Stimulated activated naive CD8-positive, alpha-beta T cell treated with anti-CD3 and anti-CD28 coated beads, Interleukin-15, Interleukin-2, amounts not matched to agents 100 U/mL and 50 U/mL, for 24 hours (primary cell): ENCODE data around the gene DYDC2.
A peak's percentile ranks its signal among the peaks of the same experiment; 100 is the strongest.

Experiments used
- ATAC-seq: fragments of 150-1000 bp; cut with Tn5 transposase; one replicate; pipeline ENCODE4 v1.10.0; 2021
- DNase-seq: peaks from one replicate; pipeline ENCODE4 v3.0.0; 2021

The DYDC2 gene

DNA sequence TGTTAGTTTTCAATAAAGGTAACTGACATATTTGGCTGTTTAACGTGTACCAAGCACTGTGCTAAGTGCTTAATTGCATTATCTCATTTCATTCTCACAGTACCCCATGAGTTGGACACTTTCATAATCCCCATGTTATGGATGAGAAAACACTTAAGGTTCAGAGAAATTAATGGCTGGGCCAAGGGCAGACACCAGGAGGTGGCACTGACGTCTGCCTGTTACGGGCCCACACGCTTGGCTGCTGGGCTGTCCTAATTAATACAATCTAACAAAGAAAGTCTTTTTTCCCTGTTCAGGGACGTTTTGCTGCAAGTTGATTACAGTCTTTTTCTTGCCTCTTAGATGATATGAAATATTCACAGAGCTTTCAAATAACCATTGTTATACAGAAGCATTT is 16.1 kb downstream of the DYDC2 start:
- DNase-seq (no peak), ATAC-seq (no peak)

DNA sequence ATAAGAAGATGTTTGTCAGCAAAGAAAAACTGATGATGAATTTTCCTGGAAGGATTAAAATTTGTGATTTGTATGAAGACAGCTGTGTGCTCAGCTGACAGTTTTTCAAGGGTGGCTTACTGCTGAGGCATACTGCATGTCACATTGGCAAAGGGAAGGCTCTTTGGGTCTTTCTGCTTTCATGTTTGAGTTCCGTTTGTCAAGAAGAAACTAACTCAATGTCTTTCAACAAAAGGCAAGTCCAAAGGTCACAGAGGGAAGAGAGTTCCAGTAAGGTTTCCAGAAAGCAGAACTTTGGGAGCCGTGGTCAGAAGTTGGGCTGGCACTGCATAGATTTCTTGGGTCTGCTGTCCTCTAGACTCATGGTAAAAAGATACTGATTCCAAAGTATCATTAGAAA is 16.9 kb downstream of the DYDC2 start:
- no peak for ATAC-seq
- no peak for DNase-seq

DNA sequence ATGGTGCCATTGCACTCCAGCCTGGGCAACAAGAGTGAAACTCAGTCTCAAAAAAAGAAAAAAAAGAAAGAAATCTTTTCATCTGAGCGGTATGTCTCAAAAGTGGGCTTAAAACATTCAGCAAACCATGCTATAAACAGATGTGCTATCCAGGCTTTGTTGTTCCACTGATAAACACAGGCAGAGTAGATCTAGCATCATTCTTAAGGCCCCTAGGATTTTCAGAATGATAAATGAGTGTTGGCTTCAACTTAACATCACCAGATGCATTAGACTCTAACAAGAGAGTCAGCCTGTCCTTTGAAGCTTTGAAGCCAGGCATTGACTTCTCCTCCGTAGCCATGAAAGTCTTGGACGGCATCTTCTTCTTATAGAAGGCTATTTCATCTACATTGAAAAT is 23.1 kb downstream of the DYDC2 start:
- DNase-seq: no peak
- no peak for ATAC-seq

- ATAC-seq: no peak
- DNase-seq: no peak
These were observed 23.6 kb downstream of the DYDC2 start for GRCh38 chr10:80380185-80380584.

DNA sequence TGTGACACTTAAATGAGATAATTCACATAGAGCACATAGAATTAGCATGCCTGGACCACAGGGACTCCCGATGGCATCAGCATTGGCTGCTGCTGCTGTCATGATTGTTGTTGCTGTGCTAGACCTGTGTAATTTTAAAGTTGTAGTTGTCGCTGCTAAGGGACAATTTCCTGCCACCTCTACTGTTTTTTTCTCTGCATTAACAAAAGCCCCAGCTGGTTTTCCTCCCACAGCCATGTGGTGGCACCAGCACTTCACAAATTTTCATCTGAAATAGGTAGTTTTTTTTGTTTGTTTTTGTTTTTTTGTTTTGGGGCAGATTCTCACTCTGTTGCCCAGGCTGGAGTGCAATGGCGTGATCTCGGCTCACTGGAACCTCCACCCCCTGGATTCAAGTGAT is 26.4 kb downstream of the DYDC2 start:
- no peak for ATAC-seq
- DNase-seq: peak; percentile 25

DNA sequence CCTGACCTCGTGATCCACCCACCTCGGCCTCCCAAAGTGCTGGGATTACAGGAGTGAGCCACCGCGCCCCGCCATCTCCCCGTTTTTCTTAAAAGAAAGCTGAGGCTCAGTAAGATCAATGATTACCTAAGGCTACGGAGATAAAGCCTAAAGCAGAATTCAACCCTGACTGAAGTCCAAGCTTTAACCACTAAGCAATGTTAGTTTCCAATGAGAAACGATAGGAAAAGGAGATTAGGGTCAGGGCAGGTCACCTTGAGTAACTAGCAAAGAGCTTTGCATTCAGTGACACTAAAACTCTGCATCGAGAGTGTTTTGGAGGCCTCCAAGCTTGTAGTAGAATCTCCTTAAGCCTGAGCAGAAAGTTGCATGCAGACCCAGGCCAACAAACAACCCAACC is 34.2 kb downstream of the DYDC2 start:
- no peak for ATAC-seq
- no peak for DNase-seq

DNA sequence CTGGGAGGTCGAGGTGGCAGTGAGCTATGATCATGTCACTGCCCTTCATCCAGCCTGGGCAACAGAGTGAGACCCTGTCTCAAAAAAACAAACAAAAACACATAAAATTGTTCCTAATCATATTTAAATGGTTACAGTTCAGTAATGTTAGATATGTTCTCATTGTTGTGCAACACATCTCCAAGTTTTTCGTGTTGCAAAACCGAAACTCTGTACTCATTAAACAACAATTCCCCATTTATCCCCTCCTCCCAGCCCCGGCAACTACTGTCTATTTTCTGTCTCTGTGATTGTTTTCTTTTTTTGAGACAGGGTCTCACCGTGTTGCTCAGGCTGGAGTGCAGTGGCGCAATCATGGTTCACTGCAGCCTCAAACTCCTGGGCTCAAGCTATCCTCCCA is 35.7 kb downstream of the DYDC2 start:
- no peak for ATAC-seq

GRCh38 chr10:80394358-80394916 is 37.9 kb downstream of the DYDC2 start:
- DNase-seq (no peak), ATAC-seq (no peak)

More for the DNA sequence above, 35.7 kb downstream of the DYDC2 start:
- no peak for DNase-seq

GRCh38 chr10:80397014-80397413 is 40.4 kb downstream of the DYDC2 start:
- no peak for DNase-seq
- ATAC-seq: no peak

DNA sequence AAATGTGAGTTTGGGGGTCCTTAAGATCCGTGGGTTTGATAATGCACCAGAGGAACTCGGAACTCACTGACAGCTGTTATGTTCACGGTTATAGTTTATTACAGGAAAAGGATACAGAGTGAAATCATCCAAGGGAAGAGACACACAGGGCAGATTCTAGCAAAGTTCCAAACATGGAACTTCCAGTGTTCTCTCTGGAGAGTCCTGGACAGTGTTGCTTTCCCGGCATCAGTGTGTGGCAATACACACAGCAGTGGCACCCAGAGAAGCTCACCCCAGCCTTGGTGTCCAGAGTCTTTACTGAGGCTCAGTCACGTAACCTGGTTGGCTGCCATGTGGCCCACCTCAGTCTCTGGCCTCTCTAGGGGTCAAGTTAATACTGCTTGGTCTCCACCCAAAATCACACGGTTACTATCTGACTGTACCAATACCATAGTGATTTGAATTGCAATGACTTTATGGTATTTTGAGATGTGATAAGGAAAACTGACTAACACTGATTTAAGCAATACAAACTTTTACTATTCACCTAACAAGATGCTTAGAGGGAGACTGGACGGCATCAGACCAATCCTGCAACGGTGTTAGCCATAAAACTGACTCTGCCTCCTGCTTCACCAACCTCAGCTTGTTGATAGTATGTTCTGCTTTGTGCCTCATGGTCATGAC is 43.7 kb downstream of the DYDC2 start:
- ATAC-seq: no peak
- no peak for DNase-seq

DNA sequence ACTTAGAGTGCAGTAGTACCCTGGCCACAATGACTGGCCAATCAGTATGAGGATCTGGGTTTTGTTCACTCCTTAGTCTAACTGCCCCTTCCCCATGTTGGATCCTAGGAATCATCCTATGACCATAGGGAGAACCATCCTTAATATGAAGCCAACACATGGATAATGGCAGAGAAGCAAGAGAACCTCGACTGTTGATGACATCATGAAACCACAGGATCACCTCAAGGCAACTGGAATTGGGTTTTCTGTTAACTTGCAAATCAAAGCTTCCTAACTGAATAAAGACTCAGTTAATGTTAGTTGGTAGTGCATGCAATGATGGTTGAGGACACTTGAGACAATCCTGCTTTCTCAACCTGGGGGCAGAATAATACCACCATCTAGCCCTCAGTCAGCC is 48.5 kb downstream of the DYDC2 start:
- DNase-seq (no peak), ATAC-seq (no peak)

GRCh38 chr10:80405626-80406025 is 49.0 kb downstream of the DYDC2 start:
- ATAC-seq (no peak), DNase-seq (no peak)

DNA sequence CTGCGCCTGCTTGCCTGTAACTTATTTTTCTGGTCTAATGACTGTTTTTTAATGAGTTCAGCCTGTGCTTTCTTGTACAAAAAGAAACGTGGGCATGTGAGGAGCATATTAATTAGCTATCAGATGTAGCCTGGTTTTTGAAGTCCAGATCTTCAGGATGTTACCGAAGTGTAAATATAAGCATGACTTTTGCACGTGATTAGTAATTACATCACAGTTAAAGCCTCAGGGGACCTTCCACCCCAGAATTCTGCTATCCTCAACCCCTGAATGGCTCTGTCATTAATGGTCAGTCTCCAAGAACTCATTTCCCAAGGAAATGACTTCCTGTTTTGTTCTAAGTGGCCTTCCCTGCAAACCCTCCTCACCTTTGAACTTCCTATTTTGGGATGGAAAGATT is 49.6 kb downstream of the DYDC2 start:
- ATAC-seq (no peak), DNase-seq (no peak)

- ATAC-seq: peak; percentile 86
- DNase-seq: peak; percentile 77
These were observed 51.2 kb downstream of the DYDC2 start for GRCh38 chr10:80407812-80408241.

- peak; percentile 93 for DNase-seq
- peak; percentile 86 for ATAC-seq
These were observed 51.9 kb downstream of the DYDC2 start, which contains the start of gene PRXL2A for GRCh38 chr10:80408242-80409101. TSS of gene PRXL2A (plus strand) at chr10:80408551. CDS start at chr10:80420468, 11,917 bp downstream.

DNA sequence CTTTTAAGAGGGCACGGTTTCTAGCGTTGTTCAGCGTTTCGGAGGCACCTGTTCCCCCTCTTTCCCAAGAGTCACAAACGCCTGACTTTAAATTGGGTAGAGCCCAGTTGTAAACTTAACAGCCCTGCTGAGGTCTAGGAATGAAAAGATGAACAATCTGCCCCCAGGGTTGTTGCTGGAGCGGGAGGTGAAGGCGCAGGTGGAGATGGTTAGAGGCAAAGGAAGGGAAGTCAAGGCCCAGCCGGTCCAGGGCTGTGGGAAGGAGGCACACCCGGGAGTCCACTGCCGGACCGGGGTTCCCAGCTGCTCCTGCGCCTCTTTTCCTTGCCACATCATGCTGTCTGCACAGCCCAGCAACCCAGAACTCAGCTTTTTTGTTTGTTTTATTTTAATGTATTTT is 52.5 kb downstream of the DYDC2 start:
- DNase-seq: no peak

GRCh38 chr10:80410122-80410521 is 53.5 kb downstream of the DYDC2 start:
- ATAC-seq: no peak
- DNase-seq: no peak

More for the DNA sequence above, 52.5 kb downstream of the DYDC2 start:
- ATAC-seq: no peak

GRCh38 chr10:80410578-80411145 is 54.1 kb downstream of the DYDC2 start:
- DNase-seq: no peak
- no peak for ATAC-seq

- DNase-seq (no peak), ATAC-seq (no peak)
These were observed 54.7 kb downstream of the DYDC2 start for GRCh38 chr10:80411267-80411668.

GRCh38 chr10:80411681-80412220 is 55.2 kb downstream of the DYDC2 start:
- no peak for DNase-seq
- no peak for ATAC-seq

DNA sequence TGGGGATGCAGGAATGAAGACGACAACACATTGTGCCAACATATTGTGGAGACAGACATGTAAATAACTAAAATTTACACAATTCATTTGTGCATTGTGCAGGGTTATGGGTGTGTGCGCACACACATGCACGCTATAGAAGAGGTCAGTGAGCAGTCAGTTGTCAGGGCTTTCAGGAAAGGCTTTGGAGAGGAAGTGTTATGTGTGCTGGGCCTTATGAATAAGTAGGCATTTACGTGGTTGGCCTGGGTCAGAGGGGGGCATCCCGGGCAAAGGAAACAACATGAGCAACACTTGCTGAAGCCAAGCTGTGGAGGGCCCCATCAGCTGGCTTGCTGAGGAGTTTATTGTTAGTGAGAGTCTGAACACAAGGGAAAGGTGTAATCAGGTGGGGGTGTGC is 55.9 kb downstream of the DYDC2 start:
- no peak for ATAC-seq
- peak; percentile 33 for DNase-seq

GRCh38 chr10:80413271-80413996 is 56.9 kb downstream of the DYDC2 start:
- ATAC-seq (peak; percentile 19), DNase-seq (no peak)
